Suprapubic skin (tissue), 4 donors: ENCODE data around the gene HSPG2.

Experiments
- CTCF ChIP-seq, 2 donors: fragments of 200-600 bp in 1 of 2; fragments of 450-650 bp in 1 of 2; sonication (generic) in 1 of 2; IDR thresholded peaks; one replicate each; pipeline ENCODE4 v1.5.1; 2016 to 2019; ENCODE audit warnings: antibody characterized with exemption in 2 of 2, mild to moderate bottlenecking in 1 of 2, moderate library complexity in 1 of 2
- EP300 ChIP-seq: sonication (generic); formaldehyde crosslinking; IDR thresholded peaks from one replicate; pipeline ENCODE4 v1.6.1; 2017; ENCODE audit warnings: antibody characterized with exemption
- POLR2AphosphoS5 ChIP-seq, 3 donors: sonication (generic); formaldehyde crosslinking; IDR thresholded peaks; one replicate each; pipeline ENCODE4 v1.6.1; 2017; ENCODE audit warnings: antibody characterized with exemption in 3 of 3

- no peak for TF ChIP-seq CTCF (IDR thresholded peaks at IDR 0.05)
- TF ChIP-seq EP300, result no peak
- TF ChIP-seq POLR2AphosphoS5 (IDR thresholded peaks at IDR 0.05), result peak in 2 of 3 donors; percentile 5 to 61
These were observed 32.2 kb downstream of the HSPG2 start for GRCh38 chr1:21904704-21905520.
